SH-SY5Y (cell line): ENCODE data around the gene ARHGEF11.

Source experiments
- GATA2 ChIP-seq: IDR thresholded peaks from 2 replicates; pipeline ENCODE4 v1.6.1; 2011; ENCODE audit warnings: mild to moderate bottlenecking, low read depth, low read length
- GATA3 ChIP-seq: IDR thresholded peaks from 2 replicates; pipeline ENCODE4 v1.6.1; 2011; ENCODE audit warnings: low read depth, mild to moderate bottlenecking, low read length, moderate library complexity

The ARHGEF11 gene

DNA sequence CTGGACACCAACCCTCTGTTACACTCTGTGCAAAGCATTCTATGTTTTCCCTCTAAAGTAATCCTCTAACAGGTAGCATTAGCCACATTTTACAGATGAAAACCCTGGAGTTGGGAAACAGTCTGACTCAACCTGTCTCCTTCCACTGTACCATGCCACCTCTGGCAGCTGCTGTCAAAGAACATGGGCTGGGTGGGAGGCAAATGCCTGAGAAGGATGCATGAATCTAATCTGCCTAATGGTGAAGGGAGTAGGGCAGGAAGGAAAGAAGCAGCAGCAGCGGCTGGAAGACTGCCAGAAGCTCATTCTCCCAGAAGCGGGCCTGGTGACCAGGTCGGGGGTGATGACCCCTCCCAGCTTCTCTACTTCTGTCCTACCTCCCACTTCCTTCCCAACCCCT is 103.4 kb downstream of the ARHGEF11 start:
- TF ChIP-seq GATA2 (no peak), GATA3 (no peak)

DNA sequence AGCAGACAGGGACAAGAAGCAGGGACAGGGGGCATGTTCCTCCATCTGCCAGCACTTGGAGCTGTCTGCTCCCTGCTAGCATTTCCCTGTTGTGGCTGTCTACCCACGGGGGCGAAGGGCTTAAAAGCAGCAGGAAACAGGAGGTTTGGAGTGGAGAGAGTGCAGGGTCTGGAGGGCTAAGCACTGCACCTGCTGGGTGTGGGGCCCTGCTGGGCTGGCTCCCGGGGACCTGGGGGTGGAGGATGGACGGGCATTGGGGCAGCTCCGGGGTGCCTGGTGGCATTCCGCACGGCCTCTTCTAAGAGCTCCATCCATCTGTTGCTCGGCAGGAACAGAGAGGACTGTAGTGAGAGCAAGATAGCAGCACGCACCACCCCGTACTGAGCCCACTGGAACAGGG is 103.9 kb downstream of the ARHGEF11 start:
- TF ChIP-seq GATA2 (no peak), GATA3 (no peak)

DNA sequence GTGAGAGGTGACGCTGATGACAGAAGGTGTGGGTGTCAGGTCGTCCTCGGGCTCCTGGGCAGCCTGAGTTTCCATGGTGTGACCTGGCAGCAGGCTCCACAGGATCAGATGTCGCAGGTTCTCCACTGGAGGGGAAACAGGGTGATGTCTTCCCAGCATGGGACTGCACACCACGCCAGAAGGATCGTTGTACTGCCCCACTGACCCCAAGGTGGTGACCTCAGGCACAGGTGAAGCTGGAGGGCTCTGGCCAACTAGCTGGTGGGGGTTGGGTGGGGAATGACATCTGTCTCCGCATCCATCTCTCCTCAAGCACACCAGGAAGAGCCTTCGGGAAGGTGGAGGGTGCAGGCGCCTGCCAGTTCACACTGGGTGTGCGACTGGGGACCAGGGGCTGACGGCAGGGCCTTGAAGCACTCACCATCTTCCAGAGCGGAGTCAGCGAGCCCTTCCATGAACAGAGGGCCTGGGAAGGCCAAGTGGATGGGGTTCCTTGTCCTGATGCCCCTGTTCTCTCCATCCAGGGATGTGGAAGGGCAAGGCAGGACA is 105.7 kb downstream of the ARHGEF11 start:
- TF ChIP-seq GATA3 (no peak), GATA2 (no peak)

DNA sequence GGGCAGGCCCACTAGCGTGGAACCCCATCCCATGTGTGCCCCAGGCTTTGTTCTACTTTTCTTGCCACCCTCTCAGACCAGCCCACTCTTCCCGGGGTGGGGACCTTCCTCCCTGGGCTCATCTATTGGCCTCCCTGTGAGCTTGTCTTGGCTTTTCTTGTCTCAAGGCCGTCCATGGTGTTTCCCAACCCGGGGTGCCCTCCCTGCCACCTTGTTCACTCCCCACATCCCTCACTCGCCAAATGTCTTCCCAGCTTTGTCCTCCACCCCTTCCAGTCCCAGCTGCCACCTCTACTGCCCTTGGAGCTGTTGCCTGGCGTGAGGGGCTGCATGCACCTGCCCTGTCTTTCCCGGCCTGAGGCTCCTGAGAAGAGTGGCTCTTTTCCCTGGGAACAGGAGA is 106.7 kb downstream of the ARHGEF11 start:
- TF ChIP-seq GATA2: no peak

DNA sequence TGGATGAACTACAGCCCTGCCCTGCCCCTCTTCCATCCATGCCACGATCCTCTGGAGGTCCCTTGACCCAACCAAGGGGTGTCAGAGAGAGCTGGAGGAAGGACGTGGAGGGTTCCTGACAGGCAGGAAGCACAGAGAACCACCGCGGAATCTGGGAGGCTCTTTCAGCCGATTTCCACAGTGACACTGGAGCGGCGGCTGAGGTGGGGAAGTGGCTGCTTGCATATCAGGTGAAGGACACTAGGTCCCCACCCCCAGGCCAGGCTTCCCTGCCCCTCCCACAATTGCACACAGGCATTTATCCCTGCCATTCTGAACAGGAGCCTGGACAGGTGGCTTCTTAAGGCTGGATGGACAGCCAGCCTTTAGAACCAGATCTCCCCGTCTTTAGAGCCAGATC is 107.7 kb downstream of the ARHGEF11 start:
- TF ChIP-seq GATA3 (no peak), GATA2 (no peak)

DNA sequence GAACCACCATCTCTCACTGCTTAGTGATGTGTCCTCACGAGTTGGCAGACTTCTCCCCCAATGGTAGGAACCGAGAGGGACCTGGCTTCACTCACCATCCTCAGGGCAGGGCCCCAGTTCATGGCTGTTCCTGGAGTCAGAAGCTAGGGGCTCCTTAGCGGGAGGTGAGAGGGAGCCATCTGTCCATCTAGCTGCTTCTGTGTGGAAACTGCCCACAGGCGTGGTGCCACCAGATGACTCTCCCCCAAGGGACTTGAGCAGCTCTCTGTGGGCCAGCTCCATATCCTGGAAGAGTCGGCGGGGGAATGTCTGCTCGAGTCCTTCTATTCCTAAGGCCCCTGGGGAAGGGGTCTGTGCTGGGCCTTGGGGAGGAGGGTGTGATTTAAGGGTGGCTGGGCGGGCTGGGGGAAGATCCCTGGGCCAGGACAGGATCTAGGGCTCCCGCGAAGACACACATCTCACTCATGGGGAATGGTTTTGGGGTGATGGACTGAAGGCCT is 108.8 kb downstream of the ARHGEF11 start:
- TF ChIP-seq GATA2 (no peak), GATA3 (no peak)

DNA sequence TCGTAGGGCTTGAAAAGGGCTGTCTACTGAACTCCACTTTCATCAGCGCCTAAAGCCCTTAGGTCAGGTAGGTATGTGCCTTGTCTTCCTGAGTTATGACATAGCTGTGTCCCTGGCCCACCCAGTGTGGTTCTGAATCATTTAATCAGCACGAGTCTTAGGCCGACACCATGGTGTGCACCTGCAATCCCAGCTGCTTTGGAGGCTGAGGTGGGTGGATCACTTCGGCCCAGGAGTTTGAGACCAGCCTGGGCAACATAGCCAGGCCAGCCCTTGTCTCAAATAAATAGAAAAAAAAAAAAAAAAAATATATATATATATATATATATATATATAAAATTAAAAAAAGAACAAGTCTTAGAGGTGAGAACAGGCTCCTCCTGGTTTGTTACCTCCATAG is 109.4 kb downstream of the ARHGEF11 start:
- no peak for TF ChIP-seq GATA3
- TF ChIP-seq GATA2: no peak

DNA sequence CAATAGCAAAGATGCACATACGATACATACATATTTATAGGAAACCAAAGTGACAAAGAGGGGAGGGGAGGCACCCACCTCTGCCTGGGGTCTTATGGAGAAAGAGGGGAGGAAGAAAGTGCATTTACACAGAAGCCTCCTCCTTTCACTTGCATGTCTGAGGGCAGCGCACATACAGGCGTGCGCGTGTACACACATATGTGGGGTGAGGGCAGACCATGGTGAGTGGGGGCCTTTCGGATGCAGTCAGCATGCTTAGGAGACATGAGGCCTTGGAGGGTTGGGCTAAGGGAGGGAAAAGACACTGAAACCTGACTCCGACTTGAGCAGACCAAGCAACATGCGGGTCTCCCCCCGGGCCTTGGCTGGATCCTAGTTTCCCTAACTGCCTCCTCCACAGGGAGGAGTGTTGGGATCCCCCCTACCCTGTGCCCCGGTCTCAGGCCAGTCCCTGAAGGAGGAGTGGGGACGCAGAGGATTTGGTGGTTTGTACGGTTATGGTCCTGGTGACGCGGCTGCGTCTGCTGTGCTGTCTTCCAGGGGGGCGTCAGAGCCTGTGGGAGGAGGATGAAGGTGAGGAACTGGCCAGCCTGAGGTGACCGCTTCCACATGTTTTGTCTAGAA is 109.9 kb downstream of the ARHGEF11 start:
- TF ChIP-seq GATA2 (no peak), GATA3 (no peak)

DNA sequence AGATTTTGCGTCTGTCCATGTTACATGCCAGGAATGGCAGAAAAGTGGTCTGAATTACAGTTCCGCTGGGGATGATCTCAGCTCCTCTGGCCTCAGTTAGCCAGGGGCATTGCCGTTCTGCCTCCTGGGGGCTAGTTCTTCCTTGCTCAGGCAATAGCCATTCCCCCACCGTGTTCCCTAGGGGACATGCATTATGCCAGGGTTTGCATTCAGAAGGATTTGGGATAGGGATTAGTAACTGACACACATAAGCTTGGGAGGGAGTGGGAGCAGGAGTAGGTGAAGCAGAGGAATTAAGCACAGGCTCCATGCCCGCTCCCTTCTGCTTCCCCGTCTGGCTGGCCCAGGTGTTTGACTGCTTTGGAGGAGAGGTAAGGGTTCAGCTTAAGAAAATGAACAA is 112.4 kb downstream of the ARHGEF11 start:
- TF ChIP-seq GATA3: no peak
- TF ChIP-seq GATA2: no peak

DNA sequence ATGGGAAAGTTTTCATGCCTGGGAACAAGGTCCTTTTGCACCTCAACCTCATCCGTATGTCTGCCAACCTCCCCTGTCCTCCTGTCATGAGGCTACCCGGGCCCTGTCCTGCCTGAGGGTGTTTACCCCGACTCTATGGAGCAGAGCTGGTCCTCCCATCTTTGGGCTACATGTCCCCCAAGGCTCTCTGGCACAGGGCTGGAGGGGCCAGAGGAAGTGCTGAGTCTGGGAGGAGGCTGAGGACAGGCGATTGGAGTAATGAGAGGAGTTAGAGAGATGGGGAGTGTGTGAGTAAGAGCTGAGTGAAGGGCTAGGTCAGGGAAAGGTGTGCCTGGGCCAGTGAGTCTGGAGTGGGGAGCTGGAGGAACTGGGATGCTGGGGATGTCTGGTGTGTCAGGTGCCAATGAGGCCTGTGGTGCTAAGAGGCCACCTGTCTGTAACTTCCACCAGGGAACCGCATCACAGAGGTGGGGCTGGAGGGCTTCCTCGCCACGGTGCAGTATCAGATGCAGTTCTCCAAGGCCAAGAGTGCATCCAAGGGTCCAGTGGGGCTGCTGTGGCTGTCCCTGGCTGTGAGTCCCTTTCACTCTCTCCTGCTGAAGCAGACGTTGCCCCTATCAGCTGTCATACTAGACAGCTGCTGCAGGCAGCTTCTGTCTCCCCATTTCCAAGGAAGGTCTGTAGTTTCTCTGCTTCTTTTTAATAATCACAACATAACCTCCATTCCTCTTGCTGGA is 113.4 kb downstream of the ARHGEF11 start:
- TF ChIP-seq GATA2 (no peak), GATA3 (no peak)

DNA sequence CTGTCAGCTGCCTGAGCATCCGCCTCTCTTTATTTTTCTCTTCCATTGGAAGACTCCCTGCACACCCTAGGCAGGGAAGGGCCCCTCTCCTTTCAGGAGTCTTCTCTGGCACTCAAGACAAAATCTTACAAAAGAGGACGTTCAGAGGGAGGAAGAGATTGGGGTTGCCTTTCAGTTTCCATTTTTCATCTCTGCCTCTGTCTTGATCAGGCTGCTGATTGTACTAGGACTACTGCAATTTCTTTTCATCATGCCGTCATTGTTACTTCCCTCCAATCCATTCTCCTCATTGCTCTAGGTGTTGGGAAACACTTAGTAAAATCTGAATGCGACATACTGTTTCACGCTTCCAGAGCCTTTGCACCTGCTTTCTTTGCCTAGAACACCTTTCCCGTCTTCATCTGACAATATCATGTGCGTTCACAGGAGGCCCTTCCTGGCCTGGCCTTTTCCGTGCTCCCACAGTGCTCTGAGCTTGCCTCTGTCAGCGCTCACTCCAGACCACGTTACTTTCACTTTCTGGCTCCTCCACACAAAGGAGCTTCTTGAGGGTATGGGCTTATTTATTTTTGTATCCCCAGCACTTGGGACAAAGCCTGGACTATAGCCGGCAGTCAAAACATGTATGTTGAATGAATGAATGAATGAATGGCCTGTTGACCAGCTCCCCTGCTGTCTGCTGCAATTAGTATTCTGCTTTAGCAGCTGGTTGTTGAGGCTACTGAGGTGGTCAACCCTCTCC is 114.2 kb downstream of the ARHGEF11 start:
- TF ChIP-seq GATA2: no peak
- TF ChIP-seq GATA3: no peak

DNA sequence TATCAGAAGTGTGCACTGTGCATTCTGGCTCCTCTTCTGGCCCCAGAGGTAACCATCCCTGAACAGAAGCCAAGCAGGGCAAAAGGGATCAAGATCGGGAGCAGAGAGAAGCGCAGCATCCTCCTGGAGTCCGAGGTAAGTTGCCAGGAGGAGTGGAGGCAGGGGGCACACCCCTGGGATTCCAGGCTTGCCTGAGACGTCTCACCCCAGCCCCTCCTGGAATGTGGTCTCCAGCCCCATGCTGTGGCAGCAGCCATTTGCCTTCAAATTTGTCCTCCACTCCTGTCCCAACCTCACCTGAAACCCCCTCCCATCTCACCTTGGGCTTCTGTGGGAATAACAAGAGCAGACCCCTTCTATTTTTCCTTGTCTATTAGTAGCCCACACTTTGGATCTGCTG is 115.1 kb downstream of the ARHGEF11 start:
- no peak for TF ChIP-seq GATA2
- no peak for TF ChIP-seq GATA3

DNA sequence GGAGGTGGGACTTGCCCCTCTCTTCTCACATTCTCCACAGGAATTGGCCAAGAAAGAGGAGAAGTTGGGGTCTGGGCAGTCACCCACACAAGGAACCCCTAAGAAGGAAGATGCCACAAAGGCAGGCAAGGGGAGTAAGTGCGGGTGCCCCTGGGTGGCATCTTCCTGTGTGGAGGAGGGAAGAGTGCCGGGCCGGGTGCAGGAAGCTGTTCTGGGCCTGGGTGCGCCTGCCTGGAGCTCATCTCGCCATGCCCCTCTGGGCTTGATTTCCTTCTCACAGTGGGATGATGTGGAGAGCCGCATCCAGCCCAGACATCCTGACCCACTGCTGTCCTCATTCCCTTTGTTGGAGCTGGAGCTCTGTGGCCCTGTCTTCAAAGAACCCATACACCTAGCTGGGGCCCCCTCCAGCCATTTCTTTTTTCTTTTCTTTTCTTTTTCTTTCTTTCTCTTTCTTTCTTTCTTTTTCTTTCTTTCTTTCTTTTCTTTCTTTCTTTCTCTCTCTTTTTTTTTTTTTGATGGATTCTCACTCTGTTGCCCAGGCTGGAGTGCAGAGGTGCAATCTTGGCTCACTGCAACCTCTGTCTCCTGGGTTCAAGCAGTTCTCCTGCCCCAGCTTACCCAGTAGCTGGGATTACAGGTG is 115.8 kb downstream of the ARHGEF11 start:
- TF ChIP-seq GATA3: no peak

DNA sequence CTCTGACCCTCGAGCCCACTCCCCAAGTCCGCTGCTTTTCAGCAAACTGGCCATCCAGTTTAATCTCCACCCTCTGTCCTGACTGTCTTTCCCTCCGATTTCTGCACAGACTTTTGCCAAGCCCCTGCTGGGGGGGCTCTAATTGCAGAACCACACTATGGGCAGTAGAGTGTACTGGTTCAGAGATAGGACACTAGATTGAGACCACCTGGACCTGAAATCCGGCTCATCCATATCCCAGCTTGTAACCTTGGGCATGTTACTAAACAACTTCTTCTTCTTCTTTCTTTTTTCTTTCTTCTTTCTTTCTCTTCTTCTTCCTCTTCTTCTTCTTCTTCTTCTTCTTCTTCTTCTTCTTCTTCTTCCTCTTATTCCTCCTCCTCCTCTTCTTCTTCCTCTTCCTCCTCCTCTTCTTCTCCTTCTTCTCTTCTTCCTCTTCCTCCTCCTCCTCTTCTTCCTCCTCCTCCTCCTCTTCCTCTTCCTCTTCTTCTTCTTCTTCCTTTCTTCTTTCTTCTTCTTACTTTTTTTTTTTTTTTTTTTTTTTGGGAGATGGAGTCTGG is 117.4 kb downstream of the ARHGEF11 start:
- no peak for TF ChIP-seq GATA3
- no peak for TF ChIP-seq GATA2
